Colonic mucosa (tissue), 4 donors: ENCODE data around the gene ACER2. TPM values are rescaled to one million over a fixed set of nuclear protein-coding genes. Genes with fewer than 3 reads are reported as not detected.

Source experiments
- DNase-seq: peaks from one replicate; pipeline ENCODE4 v3.0.0-alpha.2; 2020
- H3K27ac ChIP-seq: fragments of 200-600 bp; one replicate; pipeline ENCODE4 v1.8.0; 2021
- H3K27me3 ChIP-seq: fragments of 200-600 bp; one replicate; pipeline ENCODE4 v1.8.0; 2021
- H3K36me3 ChIP-seq: fragments of 200-600 bp; one replicate; pipeline ENCODE4 v1.8.0; 2021
- H3K4me1 ChIP-seq: fragments of 200-600 bp; one replicate; pipeline ENCODE4 v1.8.0; 2021; ENCODE audit warnings: mild to moderate bottlenecking
- H3K4me3 ChIP-seq: fragments of 200-600 bp; one replicate; pipeline ENCODE4 v1.8.0; 2021
- H3K9ac ChIP-seq, 2 donors: one replicate each; pipeline ENCODE4 v1.7.0; 2013; ENCODE audit warnings: control low read depth in 2 of 2, low read depth in 2 of 2, low read length in 2 of 2
- H3K9me3 ChIP-seq: fragments of 200-600 bp; one replicate; pipeline ENCODE4 v1.8.0; 2021
- intact Hi-C: fragments of 100-400 bp; cut with DNase I; formaldehyde crosslinking; loops from one replicate; pipeline ENCODE4 v1.14.1; 2022
- total RNA-seq, 2 donors: library from RNA; stranded (reverse); fragmentation: NEBNext Ultra II Directional in 1 of 2; extraction: Animal tissue kit (Norgen Biotek cat#: 25700) in 1 of 2; gene quantifications; one replicate each; pipeline ENCODE4 v1.2.1, GENCODE V29; 2021
- TF ChIP-seq, protein P1 (sequence below): fragments of 200-600 bp; IDR thresholded peaks from one replicate; pipeline ENCODE4 v1.8.0; 2022; ENCODE audit warnings: antibody characterized with exemption, mild to moderate bottlenecking
- donor health status: healthy.
- donor health status: DM: no; HTN: no; CAD: no.
- donor health status: DM: no; HTN: no; CAD: no.

ACER2 gene
- total RNA-seq, 2 donors from 2014 or later, result 10.6 to 11.9 TPM

DNA sequence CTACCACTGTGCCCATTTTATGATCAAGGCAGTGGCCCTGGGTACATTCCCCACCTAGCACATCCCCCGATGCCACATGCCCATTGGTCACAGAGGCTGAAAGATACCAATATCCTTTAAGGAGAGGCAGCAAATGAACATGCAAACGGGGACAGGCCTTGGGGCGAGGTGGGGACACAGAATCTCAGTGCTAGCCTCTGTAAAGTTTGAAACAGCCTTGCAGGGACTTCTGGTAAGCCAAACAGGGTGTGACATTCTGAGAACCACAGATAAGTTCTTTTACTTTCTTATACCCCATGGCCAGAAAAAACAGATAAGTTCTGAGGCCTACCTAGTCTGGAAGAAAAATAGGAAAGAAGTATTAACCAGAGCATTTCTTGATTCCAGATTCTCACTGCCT lies 60.5 kb downstream of the ACER2 start:
- Histone ChIP-seq H3K36me3 (no peaks in the 10 kb centered on the region), H3K27ac (no peak overlapping the region), H3K4me1 (no peaks in the 10 kb centered on the region), H3K9ac (no peak overlapping the region), H3K4me3 (no peak overlapping the region), H3K9me3 (no peaks in the 10 kb centered on the region), H3K27me3 (no peaks in the 10 kb centered on the region)
- intact Hi-C loops, result no loop called here
- no peak for DNase-seq
- TF ChIP-seq, protein P1, sequence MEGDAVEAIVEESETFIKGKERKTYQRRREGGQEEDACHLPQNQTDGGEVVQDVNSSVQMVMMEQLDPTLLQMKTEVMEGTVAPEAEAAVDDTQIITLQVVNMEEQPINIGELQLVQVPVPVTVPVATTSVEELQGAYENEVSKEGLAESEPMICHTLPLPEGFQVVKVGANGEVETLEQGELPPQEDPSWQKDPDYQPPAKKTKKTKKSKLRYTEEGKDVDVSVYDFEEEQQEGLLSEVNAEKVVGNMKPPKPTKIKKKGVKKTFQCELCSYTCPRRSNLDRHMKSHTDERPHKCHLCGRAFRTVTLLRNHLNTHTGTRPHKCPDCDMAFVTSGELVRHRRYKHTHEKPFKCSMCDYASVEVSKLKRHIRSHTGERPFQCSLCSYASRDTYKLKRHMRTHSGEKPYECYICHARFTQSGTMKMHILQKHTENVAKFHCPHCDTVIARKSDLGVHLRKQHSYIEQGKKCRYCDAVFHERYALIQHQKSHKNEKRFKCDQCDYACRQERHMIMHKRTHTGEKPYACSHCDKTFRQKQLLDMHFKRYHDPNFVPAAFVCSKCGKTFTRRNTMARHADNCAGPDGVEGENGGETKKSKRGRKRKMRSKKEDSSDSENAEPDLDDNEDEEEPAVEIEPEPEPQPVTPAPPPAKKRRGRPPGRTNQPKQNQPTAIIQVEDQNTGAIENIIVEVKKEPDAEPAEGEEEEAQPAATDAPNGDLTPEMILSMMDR, result no peak

DNA sequence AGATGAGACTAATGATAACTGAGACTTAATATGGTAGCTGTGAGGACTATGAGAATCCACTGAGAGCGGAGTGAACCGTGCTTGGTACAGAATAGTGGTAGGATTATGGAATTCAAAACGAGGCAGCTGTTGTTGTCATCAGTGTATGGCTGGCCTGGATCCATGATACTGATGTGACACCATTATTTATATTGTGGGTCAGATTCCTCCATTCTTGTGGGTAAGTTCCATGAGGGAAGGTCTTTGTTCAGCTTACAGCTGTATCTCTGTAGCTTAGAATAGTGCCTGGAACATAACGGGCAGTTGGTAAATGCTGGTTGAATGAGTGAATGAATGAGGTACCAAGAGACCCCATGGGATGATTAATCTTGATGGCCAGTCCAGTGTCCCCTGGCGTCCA lies 61.8 kb downstream of the ACER2 start:
- Histone ChIP-seq H3K4me1 (no peaks in the 10 kb centered on the region), H3K4me3 (no peak overlapping the region), H3K36me3 (no peaks in the 10 kb centered on the region), H3K9ac (no peak overlapping the region), H3K27ac (no peak overlapping the region), H3K27me3 (no peaks in the 10 kb centered on the region), H3K9me3 (no peaks in the 10 kb centered on the region)
- TF ChIP-seq, protein P1, result no peak
- no peak for DNase-seq
- intact Hi-C loops, result no loop called here

DNA sequence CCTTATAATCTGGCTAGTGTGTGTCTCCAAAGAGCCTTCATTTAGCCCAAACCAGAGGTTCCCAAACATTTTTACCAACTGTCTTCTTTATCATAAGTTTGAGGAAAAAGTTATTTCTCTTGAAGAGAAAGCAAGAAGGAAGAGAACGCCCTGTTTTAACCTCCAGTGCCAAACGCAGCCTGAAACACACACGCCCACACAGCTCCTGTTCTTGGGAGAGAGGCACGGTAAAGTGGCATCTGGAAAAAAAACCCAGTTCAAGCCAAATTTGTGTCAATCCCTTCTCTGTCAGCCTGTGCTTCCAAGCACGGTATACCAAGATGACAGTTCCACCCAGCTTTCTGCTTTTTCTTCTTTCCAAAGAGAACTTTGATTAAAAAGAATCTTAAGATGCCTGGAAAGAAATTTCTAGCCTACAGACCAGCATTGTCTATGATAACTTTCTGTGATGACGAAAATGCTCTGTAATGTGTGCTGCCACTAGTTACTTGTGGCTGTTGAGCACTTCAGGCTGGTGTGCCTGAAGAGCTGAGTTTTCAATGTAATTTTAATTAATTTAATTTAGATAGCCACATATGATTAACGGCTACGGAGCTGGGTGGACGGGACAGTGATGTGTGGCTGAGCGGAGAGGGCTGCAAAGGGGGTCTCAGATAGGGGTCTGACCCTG lies 62.3 kb downstream of the ACER2 start:
- H3K36me3 ChIP-seq, result no peaks in the 10 kb centered on the region
- no peaks in the 10 kb centered on the region for H3K4me1 ChIP-seq
- no peak overlapping the region for H3K9ac ChIP-seq
- H3K4me3 ChIP-seq, result no peak overlapping the region
- H3K27ac ChIP-seq, result no peak overlapping the region
- H3K9me3 ChIP-seq, result no peaks in the 10 kb centered on the region
- DNase-seq, result no peak
- H3K27me3 ChIP-seq, result no peaks in the 10 kb centered on the region
- TF ChIP-seq, protein P1, result no peak
- intact Hi-C loops, result no loop called here

DNA sequence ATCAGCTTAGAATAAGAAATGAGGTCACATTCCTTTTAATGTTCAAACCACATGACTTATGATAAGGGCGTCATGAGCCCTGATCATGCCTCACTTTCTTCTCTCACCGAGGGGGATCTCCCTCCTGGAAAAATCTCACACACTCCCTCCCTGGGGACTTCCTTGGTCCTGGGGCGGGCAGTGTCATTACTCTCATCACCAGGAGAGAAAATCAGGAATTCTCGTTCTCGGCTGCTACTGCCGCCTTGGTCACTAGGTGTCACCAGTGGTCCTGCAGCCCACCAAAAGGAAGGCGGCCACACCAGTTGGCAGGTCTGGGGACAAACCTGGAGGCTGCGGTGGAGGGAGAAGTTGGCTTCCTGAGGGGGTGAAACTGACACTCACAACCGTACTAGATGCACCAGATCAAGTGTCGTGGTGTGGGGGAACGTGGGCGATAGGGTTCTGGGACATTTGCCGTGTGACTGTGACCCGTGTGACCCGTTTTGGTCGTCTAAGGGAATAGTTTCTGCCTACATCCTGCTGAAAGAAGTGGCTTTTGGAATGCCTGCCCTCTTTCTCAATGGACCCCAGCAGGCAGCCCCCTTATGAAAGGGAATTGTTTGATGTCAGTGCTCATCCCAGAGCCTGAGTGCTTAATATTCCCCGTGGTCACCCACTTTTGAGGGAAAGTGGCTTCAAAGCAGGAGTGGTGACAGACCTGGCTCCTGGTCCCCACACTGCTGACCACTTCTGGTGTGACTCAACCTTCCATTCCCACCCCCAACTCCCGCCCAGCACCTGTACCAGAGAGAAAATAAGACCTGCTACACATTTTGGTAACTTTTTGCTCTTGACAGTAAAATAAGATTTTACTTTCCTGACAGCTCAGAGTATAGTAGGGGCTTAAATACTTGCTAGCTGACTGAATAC lies 63.2 kb downstream of the ACER2 start:
- no peaks in the 10 kb centered on the region for H3K4me1 ChIP-seq
- no peaks in the 10 kb centered on the region for H3K36me3 ChIP-seq
- intact Hi-C loops, result no loop called here
- H3K9ac ChIP-seq, result no peak overlapping the region
- no peaks in the 10 kb centered on the region for H3K9me3 ChIP-seq
- TF ChIP-seq, protein P1, result peak; percentile 61
- DNase-seq, result peak; percentile 40
- no peak overlapping the region for H3K27ac ChIP-seq
- no peak overlapping the region for H3K4me3 ChIP-seq
- H3K27me3 ChIP-seq, result no peaks in the 10 kb centered on the region

DNA sequence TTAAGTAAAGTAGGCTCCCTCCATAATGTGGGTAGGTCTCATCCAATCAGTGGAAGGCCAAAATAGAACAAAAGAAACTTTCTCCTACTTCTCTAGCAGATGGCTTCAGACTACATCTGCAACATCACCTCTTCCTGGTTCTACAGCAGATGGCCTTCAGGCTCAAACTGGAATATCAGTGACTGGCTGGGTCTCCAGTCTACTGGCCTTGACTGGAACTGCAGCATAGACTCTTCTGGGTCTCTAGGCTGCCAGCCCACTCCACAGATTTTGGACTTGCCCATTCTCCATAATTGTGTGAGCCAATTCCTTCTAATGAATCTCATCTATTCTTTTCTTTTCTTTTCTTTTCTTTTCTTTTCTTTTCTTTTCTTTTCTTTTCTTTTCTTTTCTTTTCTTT lies 64.8 kb downstream of the ACER2 start:
- TF ChIP-seq, protein P1, result no peak
- Histone ChIP-seq H3K36me3 (no peaks in the 10 kb centered on the region), H3K27me3 (no peaks in the 10 kb centered on the region), H3K4me1 (no peaks in the 10 kb centered on the region), H3K9ac (no peak overlapping the region), H3K27ac (no peak overlapping the region), H3K4me3 (no peak overlapping the region), H3K9me3 (no peaks in the 10 kb centered on the region)
- intact Hi-C loops, result no loop called here
- no peak for DNase-seq
